GM21367 (cell line): ENCODE results near the gene RASGRF1.

ENCODE experiments used
- ATAC-seq: cut with Tn5 transposase; IDR thresholded peaks from one replicate; pipeline ENCODE4 v1.9.1; 2021; ENCODE audit not compliant: unreplicated experiment

RASGRF1 gene

DNA sequence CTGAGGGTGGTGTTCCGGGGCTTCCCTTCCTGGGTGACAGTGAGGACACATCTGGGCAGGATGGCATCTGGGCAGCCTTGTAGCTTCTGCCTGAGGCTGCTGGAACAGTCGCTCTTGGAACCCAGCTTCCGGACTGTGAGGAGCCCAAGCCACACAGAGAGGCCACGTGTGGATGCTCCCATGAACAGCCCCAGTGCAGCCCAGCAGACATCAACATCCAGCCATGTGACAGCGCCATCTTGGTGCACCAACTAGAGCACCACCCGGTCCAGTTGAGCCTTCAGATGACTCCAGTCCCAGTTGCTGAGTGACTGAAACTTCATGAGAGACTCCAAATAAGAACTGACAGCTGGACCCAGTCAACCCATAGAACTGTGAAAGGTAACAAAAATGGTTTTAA is 130.3 kb downstream of the RASGRF1 start:
- no peak for ATAC-seq

DNA sequence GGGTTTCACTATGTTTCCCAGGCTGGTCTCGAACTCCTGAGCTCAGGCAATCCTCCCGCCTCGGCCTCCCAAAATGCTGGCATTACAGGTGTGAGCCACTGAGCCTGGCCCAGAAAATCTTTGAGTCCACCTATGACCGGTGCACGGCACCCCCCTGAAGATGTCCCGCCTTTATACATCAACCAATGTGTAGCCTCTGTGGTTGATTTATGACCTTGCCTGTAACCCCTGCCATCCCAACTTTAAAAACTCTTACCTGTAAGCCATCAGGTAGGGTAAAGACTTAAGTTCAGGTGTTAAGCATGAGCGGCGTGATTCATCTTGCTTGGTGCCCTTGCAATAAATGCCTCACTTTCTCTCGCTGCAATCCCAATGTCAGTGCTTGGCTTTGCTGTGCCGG is 131.2 kb downstream of the RASGRF1 start:
- no peak for ATAC-seq

DNA sequence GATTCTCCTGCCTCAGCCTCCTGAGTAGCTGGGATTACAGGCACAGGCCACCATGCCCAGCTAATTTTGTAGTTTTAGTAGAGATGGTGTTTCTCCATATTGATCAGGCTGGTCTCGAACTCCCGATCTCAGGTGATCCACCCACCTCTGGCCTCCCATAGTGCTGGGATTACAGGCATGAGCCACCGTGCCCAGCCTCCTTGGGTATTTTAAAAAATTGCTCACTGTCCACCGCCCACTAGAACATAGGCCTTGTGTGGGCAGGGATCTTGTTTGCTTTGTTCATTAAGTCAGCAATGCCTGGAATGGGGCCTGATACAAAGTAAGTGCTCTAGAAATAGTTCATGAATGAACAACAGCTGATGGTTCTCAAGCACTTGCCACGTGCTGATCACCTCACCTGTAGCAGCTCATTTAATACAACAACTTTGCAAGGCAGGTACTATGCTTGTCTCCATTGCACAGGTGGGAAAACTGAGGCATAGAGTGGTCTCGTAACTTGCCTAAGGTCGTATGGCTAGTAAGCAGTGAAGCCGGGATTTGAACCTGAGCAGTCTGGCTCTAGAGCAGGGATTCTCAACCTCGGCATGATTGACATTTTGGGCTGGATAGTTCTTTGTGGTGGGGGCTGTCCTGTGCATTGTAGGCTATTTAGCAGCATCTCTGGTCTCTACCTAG is 133.0 kb downstream of the RASGRF1 start:
- no peak for ATAC-seq

DNA sequence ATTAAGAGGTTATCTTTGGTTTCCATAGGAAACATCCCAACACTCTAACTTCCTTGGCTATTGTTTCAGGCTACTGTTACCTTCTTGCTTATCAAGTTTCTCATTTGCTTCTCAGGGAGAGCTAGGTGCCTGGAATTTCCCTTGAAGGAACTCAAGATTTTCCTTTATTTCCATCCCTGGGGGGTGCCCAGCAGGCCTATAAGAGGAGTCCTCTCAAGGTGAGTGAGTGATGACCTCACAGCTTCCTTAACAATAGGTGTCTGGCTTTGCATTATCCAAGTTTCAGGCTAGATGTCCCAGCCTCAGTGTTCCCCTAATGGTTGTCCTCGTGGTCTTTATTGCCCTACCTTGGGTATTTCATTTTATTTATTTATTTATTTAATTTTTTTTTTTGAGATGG is 133.6 kb downstream of the RASGRF1 start:
- ATAC-seq, result no peak

DNA sequence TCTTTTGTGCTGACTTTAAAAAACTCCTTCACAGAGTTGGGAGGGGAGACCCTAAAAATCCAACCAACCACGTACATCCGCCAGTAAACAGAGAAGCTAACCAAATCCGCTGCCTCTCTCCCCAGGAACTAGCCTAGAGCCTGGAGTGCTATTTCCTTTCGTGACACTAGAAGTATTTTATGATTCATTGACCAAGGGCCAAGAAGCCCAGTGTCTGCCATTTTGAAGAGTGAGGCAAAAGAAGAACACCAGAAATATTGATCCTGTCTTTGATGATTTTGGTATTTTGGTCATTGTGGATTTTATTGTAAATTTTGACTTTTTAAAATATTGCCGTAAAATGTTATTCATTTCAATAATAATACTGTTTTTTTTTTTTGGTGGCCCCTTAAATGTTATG is 135.2 kb downstream of the RASGRF1 start:
- no peak for ATAC-seq

DNA sequence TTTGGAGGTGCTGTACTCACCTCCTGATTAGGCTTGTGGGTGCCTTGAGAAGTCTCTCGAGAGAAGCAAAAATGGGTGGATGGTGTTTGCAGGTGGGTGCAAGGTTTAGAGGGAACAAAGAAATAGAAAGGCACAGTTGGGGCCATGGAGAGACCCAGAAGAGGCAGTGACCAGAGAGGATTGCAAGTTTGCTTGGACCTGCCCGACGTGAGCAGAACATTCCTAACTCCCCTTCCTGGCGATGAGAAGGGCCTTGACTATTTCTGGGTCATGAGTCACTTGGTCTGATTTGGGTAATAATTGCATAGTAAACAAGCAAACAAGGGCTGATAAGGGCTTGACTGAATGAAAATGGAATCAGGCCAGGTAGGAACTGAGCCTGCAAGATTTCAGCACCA is 138.7 kb downstream of the RASGRF1 start:
- ATAC-seq, result no peak

DNA sequence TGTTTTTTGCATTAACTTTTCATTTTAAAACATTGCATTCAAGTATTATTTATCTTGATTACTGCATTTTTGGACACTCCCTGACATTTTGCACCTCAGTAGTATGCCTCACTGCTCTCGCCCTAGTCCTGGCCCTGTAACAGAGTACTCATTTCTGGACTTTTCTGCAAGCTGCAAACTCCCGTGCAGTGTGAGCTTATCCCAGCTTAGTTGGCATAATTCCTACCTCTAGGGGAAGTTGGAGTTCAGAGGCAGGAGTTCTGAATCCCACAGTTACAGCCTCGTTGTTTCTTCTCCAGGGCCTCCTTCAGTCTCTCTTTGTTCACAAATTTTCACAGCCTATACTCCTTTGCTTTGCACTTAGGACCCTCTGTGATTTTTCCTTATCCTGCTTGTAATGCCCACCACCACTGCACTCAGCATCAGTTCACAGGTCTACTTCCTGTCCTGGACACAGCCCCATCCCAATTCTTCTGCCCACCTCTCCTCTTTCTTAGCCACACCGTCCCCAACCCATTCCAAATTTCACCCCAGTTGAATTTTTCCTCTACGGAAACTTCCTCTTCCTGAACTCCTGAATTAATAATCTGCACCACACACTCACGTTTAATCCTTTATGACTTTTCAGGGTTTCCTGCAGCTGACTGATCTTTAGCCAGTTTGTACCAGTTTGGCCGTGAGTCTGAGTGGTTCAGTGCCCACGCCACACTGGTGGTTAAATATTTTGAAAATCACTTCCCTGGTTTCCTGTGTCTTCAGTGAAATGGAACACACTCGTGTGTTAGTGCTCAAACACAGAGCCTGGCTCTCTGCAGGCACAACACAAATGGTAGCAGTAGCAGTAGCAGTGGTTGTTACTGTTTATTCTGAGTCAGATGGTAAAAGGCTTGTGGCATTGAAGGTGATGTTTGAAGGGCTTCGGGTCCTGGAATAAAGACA is 139.4 kb downstream of the RASGRF1 start:
- ATAC-seq, result no peak

DNA sequence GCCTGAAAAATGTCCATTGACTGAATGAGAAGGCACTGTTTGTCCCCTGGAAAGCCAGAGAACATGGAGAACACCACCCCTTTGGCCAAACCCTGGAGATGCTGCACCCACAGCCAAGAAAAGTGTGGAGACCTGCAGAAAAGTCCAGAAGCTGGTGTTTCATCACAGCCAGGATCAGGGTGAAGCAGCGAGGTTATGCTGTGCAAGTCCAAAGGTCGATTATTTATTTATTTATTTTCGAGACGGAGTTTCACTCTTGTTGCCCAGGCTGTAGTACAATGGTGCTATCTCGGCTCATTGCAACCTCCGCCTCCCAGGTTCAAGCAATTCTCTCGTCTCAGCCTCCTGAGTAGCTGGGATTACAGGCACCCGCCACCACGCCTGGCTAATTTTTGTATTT is 140.2 kb downstream of the RASGRF1 start:
- ATAC-seq, result no peak

DNA sequence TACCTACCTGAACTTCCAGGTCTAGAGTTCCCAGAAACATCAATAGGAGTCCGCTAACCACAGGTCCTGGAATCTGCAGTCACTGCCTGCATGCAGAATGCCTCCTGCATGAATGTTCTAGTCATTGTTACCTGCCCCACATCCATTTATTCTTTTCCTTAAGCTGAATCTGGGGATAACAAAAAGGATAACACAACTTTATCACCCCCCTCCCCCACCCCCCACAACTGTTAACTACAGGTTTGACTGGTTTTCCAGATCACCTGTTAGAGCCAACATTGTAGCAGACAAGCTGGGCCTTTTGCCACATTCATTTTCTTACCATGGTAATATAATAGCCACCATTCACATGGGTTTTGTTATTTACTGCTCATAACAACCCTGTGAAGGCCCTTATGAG is 141.1 kb downstream of the RASGRF1 start:
- no peak for ATAC-seq

DNA sequence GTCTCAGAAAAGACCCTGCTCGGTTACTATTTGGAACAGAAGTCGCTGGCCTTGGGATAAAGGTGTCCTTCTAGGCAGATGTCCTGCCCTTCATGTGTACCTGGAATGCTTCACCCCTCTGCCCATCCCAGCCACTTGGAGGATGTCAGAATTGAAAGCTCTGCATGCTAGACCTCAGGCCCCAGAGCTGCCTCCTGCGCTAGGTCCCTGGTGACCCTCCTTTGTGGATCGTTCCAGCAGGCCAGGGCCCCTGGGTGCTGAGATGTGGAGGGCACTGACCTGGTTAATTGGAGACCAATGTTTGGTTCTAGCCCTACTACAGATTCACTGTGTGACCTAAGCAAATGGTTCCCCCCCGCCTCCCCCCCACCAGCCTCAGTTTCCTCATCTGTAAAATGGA is 143.1 kb downstream of the RASGRF1 start:
- no peak for ATAC-seq

DNA sequence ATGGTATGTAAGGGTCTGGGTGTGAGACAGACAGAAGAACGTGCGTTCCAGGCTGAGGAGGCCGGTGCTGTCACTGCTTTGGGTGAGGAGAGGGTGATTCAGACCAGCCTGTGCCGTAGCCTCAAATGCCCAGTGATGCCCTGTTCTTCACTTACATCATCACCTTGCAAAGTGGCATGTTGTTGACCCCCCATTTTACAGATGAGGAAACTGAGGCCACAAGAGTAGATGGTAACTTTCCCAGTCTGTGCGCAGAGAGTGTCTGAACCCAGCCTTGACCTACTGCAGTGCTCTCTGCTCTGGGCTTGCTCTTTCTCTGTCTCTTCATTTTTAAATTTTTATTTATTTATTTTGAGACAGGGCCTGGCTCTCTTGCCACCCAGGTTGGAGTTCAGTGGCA is 144.1 kb downstream of the RASGRF1 start:
- ATAC-seq, result no peak

DNA sequence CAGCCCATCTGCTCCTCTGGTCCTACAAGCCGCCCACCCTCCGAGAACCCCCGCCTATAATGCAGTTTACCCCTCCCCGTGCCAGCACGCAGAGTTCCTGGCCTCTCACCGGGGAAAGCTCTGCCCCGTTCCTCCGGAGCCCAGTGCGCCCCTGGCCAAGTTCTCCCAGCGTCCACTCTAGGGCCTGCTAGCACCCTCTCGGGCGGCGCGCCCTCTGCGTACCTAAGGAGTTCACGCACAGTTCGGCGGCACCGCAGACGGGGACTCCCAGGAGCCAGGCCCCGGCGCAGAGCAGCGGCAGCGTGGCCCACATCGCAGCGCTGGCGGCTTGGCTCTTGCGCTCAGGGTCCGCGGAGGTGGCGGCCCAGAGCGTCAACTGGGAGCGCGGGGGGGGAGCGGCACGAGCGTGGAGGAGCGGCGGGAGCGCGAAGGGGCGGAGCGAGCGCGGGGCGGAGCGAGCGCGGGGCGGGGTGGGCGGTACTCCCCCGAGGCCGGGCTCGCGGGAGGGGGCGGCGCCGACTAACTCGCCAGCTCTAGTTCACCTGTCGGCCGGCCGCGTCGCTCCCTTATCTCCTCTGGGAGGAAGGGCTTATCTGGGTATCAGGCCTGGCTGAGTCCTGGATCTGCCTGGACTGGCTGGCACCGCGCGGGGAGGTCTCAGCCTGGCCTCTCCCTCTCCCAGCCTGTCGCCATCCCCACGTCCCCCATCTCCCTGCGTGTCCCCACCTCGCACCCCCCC is 145.7 kb downstream of the RASGRF1 start, which contains the start of gene CTSH:
Gene CTSH (minus strand): TSS at position 378 of the 739 bp plus-strand sequence. CDS start 65 bp downstream, at position 313.
- peak; percentile 65 for ATAC-seq

DNA sequence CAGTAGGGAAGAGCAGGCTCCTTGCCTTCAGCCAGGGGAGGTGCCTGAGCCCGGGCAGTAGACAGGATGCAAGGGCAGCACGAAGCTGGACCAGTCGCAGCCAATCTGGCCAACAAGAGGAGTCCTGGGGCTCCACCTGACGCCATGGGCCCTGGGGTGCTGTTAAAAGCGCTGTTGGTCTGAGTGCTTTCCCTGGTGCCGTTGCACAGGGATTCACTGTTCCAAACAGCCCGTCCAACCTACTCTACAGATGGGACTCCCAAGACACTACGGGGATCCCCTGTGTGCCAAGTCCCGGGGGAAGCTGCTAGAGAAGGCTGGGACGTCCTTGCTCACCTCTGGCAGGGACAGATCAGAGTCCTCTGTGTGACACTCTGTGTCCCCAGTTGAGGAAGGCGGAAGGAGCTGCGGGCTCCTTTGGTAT is 146.4 kb downstream of the RASGRF1 start:
- ATAC-seq, result peak; percentile 8

DNA sequence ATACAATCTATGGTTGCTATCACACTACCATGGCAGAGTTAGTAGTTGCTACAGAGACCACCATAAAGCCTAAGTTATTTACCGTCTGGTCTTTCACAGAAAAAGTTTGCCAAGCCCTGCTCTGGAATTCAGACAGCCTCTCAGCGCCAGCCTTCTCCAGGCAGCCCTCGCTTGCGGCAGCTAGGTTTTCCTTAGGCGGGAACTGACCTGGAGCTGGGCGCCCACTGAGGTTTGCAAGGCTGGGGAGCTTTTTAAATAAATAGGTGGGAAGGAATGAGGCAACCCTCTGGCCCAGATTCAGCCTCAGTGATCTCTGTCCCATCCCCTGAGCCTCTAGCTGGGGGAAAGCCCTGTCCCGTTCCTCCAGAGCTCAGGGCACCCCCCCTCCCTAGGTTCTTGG is 146.9 kb downstream of the RASGRF1 start:
- no peak for ATAC-seq

DNA sequence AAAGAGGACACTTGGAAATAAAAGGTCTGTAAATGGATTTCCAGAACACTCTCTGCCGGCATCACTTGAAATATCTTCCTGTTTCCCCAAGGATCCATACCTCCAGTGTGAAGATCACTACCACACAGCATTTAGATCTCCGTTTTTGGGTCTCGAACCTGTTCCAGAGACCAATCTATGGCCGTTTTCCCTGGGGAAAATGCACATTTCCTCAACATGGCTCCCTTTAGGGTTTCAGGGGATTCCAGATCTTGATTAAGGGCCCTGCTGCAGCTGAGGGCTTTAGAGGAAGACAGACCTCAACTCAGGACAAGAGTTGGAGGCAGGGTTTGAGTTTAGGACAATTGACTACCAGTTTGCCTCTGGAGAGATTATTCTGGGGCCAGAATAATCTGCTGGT is 147.8 kb downstream of the RASGRF1 start:
- no peak for ATAC-seq

DNA sequence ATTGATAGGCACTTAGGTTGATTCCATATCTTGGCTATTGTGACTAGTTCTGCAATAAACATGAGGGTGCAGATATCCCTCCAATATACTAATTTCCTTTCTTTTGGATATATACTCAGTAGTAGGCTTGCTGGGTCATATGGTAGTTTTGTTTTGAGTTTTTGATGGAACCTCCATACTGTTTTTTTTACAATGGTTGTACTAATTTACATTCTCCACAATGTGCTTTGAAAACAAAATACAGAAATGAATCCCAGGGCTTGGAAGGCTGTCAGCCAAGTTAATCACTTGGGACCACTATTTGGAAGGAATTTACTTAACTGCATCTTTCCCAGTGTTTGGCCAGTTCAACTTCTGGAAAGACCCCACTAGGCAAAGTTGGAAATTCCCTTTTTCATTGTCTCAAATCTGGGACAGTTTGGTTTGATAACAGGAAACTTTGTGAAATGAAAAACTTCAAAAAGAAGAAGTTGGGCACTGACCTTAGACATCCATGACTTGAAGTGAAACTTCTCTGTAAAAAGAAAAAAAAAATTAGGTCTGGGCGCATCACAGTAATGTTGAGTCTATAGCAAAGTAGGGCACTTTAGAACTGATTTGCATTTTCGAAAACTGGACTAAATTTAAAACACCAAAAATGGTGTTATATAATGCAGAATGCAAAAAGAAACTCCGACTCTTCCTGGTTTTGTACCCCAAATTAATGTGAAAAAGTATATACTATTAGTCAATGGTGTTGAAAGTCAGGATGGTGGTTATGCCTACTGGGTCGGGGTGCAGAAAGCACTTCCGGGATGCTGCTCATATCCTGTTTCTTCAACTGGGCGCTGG is 151.7 kb downstream of the RASGRF1 start:
- ATAC-seq, result peak; percentile 60

DNA sequence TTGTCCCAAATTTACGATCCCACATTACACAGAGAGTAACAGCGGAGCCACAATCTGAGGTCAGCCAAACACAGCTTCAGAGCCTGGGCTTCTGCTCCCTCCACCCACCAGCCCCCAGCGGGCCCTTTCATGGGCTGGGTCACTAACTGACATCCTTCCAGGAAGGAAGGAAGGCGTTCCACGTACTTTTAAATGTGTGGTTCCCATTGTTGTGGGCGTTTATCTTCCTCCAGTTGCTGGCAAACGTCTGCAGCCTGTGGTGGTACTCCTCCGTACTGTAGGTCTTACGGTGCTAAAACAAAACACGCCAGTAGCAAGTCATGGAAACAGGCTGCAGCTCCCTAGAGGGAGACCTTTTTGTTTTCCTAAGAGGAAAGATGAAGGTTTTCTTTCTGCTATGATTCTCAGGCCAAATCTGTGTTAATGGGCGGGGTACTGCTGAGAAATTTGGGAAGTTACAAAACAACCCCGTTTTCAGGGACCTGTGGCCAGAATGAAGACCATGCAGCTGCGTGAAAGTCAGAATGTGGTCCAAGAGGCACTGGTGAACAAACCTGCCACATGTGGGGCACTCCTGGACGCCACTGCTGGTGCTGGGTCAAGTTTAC is 153.3 kb downstream of the RASGRF1 start:
- no peak for ATAC-seq

DNA sequence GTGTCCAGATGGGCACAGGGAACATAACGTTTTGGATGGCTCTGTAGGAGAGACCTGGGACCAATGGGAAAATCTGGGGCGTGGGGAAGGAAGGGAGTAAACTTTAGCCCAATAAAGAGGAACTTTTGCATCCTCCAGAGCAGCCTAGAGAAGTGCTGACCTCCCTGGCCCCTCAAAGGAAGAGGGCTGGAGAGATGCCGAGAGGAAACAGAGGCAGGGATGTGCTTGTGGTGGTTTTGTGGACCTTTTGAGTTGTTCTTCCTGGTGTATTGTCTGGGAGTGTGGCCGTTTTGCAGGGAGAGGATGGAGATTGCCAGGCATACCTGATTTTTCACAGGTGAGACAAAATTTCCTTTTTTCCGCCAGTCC is 155.9 kb downstream of the RASGRF1 start:
- no peak for ATAC-seq

DNA sequence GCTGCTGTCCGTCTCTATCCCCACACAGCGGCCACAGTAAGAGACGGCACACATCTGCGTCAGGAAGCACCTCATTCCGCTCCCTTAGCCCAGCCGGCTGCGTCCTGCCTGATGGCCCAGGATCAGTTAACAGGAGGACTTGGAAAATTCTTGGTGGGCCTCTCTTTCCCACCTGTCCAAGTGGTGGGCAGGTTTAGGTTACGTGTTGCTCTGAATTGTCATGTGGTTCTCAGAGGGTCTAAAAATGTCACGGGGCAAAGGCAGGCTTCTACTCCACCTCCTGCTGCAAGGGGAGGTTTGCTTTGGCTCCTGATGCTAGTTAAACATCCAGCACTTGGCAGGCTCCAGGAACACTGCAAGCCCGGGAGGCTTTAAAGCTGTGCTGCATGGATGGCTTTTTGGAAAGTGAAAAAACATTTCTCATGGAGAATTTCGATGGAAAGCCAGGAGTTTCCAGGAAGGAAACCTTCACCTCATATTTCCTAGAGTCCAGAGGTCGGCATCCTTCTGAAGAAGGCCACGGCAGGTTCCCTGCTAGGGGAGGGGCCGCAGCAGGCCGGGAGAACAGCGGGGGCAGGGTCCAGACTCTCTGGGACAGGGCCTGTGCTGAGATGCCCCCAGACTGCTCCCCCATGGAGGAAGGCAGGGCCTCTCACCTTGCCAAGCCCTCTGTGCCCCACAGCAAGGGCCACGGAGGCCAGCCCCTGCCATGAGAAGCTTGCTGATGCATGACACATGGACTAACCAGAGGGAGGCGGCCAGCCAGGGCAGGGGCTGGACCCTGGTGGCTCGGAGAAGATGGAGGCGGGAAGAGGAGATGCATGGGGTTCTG is 156.5 kb downstream of the RASGRF1 start:
- ATAC-seq, result no peak
